Measurements from ENCODE around the gene FAM171A2. TPM values are rescaled to one million over a fixed set of nuclear protein-coding genes. Genes with fewer than 3 reads are reported as not detected.

FAM171A2 gene
- total and polyA plus RNA-seq, 10 of the 15 experiments (the other 5 are each of a cell fraction or from before 2014, with no cell fraction given), result 0.08 to 1.7 (median 0.27) TPM; not detected in 2

GRCh38 chr17:44334315-44334714 lies 29.3 kb downstream of the FAM171A2 start:
- SMC1A ChIA-PET (ENCODE audit: uncharacterized antibody, unreplicated experiment), result interaction anchor here (1.0 to 1.6 kb wide), 3 partner anchors 14 to 189 kb away, joined by 3 to 5 read pairs (median 3); no protein-coding TSS in a partner anchor
- H3K9me3 ChIP-seq (replicated peaks; ENCODE audit: control insufficient read depth, insufficient read depth, low read length), result no peaks in the 10 kb centered on the region
- no peak overlapping the region for H2AFZ ChIP-seq (ENCODE audit: control insufficient read depth, low read depth, low read length)
- POLR2A ChIA-PET, result interaction anchor here (0.9 kb wide), 2 partner anchors 10 to 11 kb away, joined by 3 to 4 read pairs; partner anchors contain the start of gene GRN
- H3K4me3 ChIP-seq, result no peak overlapping the region
- H3K27ac ChIP-seq (ENCODE audit: control insufficient read depth, insufficient read depth), result no peak overlapping the region
- in situ Hi-C loops (cut with MboI), result no loop called here
- no peaks in the 10 kb centered on the region for H3K79me2 ChIP-seq (ENCODE audit: control insufficient read depth, insufficient read depth, low read length)
- H3K9ac ChIP-seq (ENCODE audit: control insufficient read depth, insufficient read depth, low read length), result no peak overlapping the region
- no peaks in the 10 kb centered on the region for H3K27me3 ChIP-seq (replicated peaks in 1 of 2; ENCODE audit: control insufficient read depth in 2 of 2, insufficient read depth in 2 of 2, low read length in 1 of 2)
- no peaks in the 10 kb centered on the region for H4K20me1 ChIP-seq (ENCODE audit: control insufficient read depth, insufficient read depth)
- no peak for ATAC-seq
- no peak for DNase-seq (ENCODE audit: low read depth, low spot score)
- intact Hi-C loops (cut with micrococcal nuclease; ENCODE audit: unreplicated experiment), result no loop called here
- TF ChIP-seq STAT1 (conservative IDR thresholded peaks at IDR 0.05) (no peak), MLLT1 (IDR thresholded peaks at IDR 0.05) (no peak), DPF2 (IDR thresholded peaks at IDR 0.05) (no peak), SREBF1 (IDR thresholded peaks at IDR 0.05; ENCODE audit: low read length) (no peak), ZNF687 (IDR thresholded peaks at IDR 0.05) (no peak), NR2C1 (IDR thresholded peaks at IDR 0.05) (no peak), LARP7 (IDR thresholded peaks at IDR 0.05) (no peak), JUNB (IDR thresholded peaks at IDR 0.05) (no peak), CBFB (IDR thresholded peaks at IDR 0.05; ENCODE audit: low read depth) (no peak)
- FAIRE-seq, result no peak
- RAD21 ChIA-PET (ENCODE audit: unreplicated experiment), result interaction anchor here (1.0 to 2.0 kb wide), 3 partner anchors 11 to 125 kb away, joined by 3 to 8 read pairs (median 3); no protein-coding TSS in a partner anchor
- no TSS peak for BruUV-seq (replicated peaks)
- H3K36me3 ChIP-seq (ENCODE audit: control insufficient read depth in 2 of 2, insufficient read depth in 2 of 2, low read length in 1 of 2), result no peaks in the 10 kb centered on the region
- H3K4me2 ChIP-seq (ENCODE audit: control insufficient read depth, insufficient read depth), result no peak overlapping the region
- WGBS (ENCODE audit: insufficient coverage, insufficient replicate concordance, low lambda C conversion rate, missing lambda C conversion rate), result 11% methylated on average over 2 of the region's 2 CpGs
- CTCF ChIA-PET, result interaction anchor here (0.8 to 9.1 kb wide), 4 partner anchors 12 to 133 kb away, joined by 3 to 154 read pairs (median 5); partner anchors contain the start of gene GRN
- H3K4me1 ChIP-seq (ENCODE audit: control insufficient read depth, insufficient read depth, low read length), result peaks cover 6% of the 10 kb centered on the region
